Activated T-helper 1 cell treated with Interleukin-2 at 50 U/mL for 16 hours (primary cell): Measurements from ENCODE around the gene EHBP1.

Experiments
- DNase-seq: peaks from one replicate; pipeline ENCODE4 v3.0.0-alpha.2; 2020; ENCODE audit warnings: low read depth

The EHBP1 gene

DNA sequence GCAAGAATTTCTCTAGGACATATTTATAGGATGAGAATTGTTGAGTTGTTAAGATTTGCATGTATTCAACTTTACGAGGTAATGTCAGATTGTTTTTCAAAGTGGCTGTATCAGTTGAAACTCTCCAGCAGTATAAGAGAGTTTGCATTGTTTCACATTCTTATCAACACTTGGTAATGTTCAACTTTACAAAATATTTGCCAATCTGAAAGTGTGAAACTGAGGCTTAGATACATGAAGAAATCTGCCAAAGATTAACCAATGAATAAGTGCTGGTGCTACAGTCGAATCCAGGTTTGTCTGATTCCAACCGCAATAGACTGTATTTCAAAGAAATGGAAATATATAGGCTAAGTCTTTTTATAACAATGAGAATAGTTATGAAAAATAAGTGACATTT, 117.0 kb downstream of the EHBP1 start:
- no peak for DNase-seq

DNA sequence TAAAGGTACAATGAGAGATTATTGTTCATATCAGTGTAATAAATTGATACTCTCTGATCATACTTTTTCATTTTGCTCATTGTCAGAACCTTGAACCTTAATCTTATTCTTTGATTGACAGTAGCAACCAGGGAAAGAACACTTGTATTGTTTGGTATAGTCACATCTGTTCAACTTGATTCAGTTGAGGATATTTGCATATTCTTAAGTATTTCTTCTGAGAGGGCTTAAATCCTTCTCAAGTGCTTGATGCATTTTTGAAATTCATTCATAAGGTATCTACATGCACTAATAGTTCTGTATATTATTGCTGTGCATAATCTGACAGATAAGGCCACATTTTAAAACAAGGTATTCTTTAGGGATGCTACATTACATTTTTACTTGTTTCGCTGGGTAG, 118.9 kb downstream of the EHBP1 start:
- DNase-seq = no peak

DNA sequence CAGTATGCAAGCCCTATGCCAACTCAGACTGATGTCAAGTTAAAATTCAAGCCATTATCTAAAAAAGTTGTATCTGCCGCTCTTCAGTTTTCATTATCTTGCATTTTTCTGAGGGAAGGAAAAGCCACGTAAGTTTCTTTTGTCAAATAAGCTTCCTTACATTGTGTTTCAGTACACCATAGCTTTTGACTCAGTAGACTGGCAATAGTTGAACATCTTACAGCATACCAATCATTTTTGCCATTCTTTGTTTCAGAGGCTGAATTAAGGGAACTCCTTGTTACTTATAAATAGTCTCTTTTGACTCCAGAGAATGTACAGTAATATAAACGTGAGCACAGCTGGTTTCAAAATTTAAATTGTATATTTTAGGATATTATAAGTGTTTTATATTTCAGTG, 120.6 kb downstream of the EHBP1 start:
- DNase-seq = no peak

DNA sequence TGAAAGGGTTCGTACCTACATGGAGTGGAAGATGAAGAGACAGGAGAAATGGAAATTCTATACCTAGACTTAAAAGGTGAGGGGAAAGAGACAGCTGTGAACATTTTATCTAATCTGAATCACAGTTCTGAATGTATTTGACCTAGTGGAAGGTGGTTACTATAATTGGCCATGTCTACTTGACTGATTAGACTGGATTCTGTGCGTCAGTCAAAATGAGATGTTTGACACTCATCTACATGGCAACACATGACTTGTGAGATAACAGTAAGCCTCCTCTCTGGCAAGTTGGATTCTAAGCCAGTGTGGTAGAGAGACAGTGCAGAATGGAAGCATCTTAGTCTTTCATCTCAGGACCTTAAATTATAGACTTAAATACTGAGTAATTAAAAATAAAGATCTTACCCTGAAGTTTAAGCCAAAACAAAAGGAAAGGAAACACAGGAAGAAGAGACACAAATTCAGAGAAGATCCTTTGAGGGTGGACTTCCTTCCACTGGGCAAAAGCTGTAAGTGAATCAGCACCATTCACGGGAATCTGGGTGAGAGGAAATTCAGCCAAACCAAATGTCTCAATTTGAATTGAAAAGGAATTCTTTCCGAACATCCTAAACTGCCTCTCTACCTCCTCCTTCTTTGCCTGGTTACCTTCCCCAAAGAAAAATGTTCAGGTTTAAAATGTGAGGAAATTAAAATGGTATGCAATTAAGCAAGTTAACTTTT, 121.6 kb downstream of the EHBP1 start:
- DNase-seq = no peak

DNA sequence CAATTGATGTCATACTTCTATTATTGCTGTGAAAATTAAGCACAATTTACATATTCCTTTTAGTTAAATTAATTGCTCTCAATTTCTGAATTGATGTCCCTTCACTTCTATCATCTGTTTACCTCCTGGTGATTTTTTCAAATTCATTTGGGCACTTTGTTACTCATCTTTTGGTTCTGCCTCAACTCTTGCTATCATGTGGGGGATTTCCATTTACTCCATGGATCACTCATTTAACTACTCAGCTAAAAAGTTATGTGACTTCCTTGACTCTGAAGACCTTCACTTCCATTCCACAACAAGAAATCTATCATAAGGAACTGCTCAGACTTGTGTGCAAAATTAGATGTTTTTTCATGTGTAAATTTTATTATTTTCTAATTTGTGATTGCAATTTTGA, 126.2 kb downstream of the EHBP1 start:
- no peak for DNase-seq

DNA sequence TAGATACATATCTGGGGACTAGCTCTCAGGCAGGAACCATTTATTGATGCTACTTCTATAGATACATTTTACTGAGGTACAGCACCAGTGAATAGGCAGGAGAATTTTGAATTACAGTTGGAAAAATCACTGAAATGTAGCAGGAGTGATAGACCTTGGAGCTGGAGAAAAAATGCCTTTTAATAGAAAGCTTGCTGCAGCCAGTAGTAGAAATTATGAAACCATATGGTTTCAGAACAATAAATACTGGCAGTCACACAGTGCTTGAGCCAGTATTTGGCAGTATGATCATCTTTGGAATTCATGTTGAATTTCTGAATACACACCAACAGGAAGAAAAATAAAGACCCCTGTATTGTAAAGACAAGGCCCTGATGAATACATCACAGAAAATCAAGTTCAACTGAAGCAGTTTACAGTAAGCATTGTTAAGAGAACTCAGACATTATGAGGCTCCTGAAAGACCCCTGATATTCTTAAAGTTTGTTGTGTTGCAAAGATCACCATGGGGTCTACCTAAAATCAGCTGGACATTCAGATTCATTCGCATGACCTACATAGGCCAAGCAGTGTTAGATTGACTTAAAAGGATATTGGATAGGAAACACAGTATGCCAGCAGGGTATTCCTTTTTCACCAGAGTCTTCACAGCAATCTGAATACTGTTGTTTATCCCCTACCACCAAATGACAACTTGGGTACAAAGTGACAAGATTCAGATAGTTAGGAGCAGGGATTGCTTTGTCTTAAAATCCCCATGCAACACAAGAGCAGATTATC, 139.0 kb downstream of the EHBP1 start:
- DNase-seq = no peak

DNA sequence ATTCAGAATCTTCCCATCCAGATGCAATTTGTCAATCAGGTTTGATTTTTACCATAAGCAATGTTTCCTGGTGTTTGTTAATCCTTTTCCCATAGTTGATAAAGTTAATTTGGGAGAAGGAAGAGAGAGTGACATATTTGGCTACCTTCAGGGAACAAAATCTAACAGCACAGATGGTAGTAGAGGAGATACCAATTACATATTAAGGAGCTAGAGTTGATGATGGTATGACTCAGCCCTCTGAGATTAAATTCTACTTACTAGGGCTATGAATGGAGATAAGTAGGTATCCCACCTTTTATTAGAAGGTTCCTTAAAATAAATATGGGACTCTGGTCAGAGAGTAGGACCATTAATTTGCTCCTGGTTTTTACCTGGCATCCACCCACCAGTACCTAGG, 139.7 kb downstream of the EHBP1 start:
- DNase-seq = no peak

DNA sequence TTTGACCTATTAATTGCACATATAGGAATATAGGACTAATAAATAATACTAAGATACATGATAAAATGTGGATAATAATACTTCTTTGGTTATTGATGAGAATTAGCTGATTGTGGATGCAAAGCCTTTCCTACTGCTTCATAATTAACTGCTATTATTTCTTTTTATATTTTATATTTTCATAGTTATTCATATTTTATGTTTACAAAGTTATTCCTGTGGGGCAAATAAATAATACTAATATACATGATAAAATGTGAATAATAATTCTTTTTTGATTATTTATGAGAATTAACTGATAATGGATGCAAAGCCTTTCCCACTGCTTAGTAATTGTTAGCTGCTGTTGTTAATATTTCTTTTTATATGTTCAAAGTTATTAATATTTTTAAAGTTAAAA, 146.7 kb downstream of the EHBP1 start:
- DNase-seq = no peak

DNA sequence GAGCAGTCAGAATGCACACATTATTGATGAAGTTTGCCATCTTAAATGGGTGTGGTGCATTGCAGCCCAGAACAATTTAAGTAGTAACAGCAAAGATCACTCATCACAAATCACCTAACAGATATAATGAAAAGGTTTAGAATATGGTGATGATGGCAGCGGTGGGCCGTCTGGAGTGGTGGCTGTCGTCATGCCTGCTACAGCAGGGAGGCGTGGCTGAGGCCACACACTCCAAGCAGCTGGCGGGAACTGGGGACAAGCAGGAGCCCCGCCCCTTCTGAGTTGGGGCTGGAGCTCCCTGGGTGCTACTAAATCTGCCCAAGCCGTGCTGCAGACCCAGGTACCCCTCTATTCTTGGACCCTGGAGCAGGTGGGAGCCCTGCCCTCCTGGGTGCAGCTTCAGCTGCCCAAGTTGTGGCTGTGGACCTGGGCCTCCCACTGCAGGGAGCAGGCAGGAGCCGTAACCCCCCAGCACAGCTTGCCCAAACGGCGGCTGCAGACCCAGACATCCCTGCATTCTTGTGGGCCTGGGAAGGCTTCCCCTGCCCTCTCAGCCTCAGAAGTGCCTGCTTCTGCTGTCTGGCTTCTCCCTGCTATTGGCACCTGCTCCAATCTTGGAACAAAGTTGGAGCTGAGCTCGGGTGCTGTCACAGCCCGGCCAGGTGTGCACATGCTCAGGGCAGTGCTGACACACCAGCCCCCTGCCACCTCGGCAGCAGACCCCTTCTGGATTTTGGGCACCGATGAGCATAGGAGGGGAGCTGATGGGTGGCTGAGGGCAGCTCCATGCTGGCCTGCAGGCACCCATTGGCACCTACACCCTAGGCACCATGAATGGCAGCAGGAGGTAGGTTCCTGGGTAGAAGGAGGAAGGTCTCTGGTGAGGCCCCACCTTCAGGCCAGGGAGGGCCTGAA, 149.3 kb downstream of the EHBP1 start:
- no peak for DNase-seq

DNA sequence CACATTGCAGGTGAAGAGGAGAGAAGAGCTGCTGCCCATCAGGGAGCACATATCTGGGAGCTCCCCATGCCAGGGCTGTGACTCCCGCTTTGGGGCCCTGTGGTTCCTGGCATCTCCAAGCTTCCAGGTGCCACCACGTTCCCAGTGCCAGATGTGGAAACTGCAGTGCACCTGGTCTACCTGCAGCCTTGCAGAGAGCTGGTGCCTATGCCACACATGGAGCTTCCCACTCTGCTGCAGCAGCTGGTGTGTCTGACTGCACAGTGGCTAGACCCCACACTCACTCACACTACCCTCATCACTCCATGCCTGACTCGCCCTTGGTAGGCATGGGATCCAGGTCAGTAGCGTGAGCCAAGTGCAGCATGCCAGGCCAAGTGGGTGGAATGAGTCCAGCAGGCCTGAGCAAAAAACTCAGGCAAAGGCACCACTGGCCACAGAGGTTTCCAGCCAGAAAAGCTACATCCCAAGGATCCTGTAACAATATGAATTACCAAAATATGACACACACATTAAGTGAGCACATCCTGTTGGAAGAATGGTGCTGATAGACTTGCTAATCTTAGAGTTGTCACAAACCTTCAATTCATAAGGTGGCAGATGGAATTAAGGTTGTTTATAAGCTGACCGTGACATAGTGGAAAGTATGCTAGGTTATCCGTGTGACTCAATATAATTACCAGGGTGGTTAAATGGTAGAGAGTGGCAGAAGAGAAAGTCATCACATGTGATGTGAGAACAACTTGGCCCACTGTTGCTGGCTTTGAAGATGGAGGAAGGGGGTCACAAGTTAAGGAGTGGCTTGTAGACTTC, 150.9 kb downstream of the EHBP1 start:
- no peak for DNase-seq

DNA sequence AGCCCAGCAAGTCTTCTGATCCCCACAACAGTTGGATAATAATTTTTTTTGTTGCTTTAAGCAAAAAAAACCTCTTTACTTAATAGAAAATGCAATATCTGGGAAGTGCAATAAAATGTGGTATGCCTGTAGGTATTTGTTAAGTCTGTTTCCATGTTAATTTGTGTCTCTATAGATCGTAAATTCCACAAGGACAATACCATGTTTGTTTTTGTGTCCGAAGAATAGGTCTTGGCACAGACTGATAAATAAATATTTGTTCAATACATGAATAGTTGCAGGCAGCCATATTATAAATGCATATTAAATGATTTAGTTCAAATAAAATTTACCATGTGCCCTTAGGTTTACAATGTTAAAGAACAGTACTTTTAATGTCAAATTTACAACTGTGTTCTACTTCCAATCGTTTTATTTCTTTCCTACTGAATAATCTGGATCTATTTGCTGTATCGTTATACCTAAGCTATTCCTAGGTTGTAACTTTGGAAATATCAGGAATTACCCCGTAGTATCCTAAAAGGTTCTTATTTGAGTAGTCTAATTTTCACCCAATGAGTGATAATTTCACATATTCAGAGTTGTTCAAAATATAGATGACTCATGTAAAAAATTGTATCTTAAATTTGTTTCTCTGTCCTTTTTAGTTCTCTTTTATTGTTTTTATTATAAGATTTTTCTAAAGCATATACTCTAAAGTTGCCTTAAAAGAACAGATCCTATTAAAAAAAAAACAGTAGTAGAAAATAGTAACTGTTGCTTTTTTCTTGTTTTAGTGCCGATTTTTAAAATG, 151.8 kb downstream of the EHBP1 start:
- no peak for DNase-seq

DNA sequence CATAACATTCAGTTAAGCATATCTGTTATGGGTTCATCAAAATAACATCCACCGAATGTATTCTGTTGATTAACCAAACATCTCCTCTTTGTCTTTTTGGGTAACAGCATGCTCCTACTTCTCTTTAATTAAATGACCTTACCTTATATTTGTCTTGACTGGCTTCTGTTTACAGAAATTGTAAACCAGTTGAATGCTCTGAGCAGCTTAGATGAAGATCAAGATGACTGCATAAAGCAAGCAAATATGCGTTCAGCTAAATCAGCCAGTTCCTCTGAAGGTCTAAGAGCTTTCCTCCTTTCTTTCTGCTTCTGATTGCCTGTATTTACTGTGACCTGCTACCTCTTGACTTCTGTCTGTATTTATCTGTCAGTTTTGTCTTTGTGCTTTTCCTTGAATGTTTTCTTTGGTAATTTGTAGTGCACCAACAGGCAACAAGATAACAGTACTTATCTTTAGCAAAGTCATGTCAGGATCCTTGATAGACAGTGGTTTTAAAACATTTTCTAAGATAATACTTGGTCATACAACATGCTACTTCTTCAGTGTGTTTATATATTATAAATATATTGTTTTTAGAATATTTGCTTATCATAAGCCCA, 152.8 kb downstream of the EHBP1 start:
- DNase-seq = no peak

DNA sequence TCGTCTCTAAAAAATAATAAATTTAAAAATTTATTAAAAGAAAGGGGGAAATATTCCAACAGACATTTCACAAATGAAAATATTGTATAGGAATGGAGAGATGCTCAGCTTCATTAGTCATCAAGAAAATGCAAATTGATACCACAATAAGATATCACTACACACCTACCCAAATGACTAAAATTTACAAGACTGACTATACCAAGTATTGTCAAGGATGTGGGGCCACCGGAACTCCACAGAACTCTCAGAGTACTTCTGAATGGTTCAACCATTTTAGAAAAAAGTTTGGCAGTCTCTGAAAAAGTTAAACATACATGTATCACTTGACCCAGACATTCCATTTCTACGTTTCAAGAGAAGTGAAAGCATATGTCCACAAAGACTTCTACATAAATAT, 163.4 kb downstream of the EHBP1 start:
- no peak for DNase-seq

DNA sequence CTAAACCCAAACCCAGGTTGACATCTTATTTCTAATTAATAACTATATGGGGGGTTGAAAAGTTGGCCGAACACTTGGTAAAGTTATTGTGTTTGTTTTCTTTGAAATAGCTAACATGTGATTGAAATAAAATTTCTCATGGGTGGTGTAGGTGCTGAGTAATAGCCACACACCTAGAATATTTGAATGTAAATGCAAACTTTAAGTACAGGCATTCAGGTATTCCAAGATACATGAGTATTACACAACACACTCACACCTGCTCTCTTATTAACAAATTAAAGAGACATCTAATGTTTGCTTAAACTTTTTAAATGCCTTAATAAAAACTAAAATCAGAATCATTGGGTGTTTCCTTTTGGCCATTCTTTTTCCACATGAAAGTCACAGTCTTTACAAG, 165.5 kb downstream of the EHBP1 start:
- DNase-seq = no peak

DNA sequence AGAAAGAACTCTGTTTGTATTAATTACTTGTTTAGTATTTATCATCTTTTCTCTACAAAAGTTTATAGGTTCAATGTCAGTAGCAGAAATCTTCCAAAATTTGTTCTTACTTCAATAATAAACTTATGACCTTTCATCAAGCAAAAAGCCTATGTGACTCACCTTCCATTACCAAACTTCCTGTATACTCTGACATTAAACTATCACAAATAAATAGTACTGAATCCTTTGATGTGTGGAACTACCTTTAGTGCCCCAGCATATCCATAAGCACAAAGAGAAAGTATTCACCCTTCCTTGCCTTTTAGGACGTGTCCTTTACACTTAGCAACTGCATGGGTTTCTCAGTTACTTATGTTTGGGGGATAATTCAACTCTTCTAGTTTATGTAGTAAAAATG, 166.0 kb downstream of the EHBP1 start:
- DNase-seq = no peak

DNA sequence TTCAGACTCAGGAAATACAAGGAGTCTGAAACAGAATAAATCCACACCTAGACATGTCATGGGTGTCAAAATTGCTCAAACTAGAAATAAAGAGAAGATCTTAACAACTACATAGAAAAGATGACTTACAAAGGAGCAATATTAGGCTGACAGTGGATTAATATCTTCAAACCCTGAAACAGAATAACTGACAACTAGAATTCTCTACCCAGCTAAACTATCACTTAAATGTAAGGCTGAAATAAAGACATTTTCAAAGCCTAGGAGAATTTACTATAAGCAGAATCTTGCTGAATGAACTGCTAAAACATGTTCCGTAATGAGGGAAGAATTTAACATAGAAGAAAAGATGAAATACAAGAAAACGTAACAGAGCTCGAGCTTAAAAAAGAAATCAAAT, 168.1 kb downstream of the EHBP1 start:
- no peak for DNase-seq

DNA sequence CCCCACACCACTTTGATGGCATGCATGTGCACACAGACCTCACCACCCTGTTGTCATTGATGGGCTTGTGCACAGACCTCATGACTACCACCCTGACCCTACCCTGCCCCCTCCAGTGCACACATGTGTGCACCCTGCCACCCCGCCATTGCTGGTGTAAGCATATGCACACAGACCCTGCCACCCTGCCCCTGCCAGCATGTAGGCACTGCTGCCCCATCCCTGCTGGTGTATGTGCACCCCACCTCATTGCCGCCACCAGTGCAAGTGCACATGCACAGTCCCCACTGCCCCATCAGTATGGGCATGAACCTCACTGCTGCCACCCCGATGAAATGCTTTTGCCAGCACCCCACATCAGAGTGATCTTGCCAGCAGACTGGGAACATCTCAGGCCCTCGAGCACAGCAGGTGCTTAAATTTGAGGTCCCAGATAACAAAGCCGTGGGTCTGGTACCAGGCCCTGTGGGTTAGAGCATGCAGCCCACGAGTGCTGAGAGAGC, 169.4 kb downstream of the EHBP1 start:
- no peak for DNase-seq

DNA sequence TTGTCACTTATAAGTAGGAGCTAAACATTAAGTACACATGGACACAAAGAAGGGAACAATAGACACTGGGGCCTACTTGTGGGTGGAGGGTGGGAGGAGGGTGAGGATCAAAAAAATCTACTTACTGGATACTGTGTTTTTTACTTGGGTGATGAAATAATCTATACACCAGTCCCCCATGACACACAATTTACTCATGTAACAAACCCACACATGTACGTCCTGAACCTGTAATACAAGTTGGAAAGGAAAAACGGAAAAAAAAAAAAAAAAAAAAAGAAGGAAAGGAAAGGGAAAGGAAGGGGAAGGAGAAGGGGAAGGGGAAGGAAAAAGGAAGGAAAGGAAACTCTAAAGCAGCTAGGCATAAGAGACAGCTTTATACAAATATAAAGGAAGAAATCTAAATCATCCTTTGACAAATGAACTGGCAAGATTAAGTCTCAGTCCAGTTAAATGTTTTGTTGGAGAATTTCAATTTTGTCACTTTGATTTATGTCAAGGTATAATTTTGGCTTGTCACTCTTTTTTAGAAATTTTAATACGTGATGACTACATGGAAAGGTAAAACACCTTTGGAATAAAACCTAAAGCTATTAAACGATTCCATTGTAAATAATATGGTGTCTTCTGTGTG, 175.8 kb downstream of the EHBP1 start:
- DNase-seq = no peak

DNA sequence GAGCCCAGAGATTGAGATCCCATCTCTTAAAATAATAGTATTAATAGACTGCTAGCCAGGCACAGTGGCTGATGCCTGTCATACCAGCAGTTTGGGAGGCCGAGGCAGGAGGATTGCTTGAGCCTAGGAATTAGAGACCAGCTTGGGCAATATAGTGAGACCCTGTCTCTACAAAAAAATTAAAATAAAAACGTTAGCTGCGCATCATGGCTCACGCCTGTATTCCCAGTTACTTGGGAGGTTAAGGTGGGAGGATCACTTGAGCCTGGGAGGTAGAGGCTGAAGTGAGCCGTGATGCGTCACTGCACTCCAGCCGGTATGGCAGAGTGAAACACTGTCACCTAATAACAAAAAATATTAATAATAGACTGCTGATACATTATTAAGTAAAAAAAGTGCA, 178.1 kb downstream of the EHBP1 start:
- DNase-seq = no peak

DNA sequence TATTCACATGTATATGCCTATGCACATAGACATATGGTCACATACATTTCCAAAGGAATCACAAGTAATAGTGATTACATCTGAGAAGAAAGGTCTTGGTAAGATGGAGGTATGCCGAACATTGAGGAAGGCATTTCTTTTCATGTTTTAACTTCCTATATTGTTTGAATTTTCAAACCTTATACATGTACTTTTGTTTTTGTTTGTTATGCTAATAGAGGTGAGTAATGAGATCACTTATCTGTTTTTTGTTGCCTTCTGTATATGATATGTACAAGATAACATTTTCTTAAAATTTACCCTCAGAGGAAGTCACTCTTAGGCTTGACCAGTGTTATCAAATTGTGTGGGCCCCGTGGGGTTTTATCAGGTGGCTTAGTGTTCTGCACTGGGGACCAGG, 178.6 kb downstream of the EHBP1 start:
- DNase-seq = no peak
